ENCODE results near the gene RAD51. TPM values are rescaled to one million over a fixed set of nuclear protein-coding genes. Genes with fewer than 3 reads are reported as not detected.

The RAD51 gene
- total RNA-seq, 1 donor from 2014 or later = 1.1 TPM

- no peaks in the 10 kb centered on the region for H3K9me3 ChIP-seq
- TF ChIP-seq, protein P1, sequence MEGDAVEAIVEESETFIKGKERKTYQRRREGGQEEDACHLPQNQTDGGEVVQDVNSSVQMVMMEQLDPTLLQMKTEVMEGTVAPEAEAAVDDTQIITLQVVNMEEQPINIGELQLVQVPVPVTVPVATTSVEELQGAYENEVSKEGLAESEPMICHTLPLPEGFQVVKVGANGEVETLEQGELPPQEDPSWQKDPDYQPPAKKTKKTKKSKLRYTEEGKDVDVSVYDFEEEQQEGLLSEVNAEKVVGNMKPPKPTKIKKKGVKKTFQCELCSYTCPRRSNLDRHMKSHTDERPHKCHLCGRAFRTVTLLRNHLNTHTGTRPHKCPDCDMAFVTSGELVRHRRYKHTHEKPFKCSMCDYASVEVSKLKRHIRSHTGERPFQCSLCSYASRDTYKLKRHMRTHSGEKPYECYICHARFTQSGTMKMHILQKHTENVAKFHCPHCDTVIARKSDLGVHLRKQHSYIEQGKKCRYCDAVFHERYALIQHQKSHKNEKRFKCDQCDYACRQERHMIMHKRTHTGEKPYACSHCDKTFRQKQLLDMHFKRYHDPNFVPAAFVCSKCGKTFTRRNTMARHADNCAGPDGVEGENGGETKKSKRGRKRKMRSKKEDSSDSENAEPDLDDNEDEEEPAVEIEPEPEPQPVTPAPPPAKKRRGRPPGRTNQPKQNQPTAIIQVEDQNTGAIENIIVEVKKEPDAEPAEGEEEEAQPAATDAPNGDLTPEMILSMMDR (IDR thresholded peaks at IDR 0.05) = no peak
- H3K36me3 ChIP-seq = no peaks in the 10 kb centered on the region
- no peak overlapping the region for H3K4me3 ChIP-seq
- no peak for DNase-seq
- no peaks in the 10 kb centered on the region for H3K4me1 ChIP-seq
- intact Hi-C loops (cut with DNase I) = no loop called here
- H3K27me3 ChIP-seq (ENCODE audit: low read depth) = no peaks in the 10 kb centered on the region
- no peak for ATAC-seq
- no peak overlapping the region for H3K27ac ChIP-seq
Observed at GRCh38 chr15:40706121-40706520, 11.1 kb downstream of the RAD51 start.

- intact Hi-C loops (cut with DNase I) = no loop called here
- no peaks in the 10 kb centered on the region for H3K27me3 ChIP-seq (ENCODE audit: low read depth)
- H3K27ac ChIP-seq = no peak overlapping the region
- H3K36me3 ChIP-seq = no peaks in the 10 kb centered on the region
- no peak overlapping the region for H3K4me3 ChIP-seq
- no peak for DNase-seq
- H3K4me1 ChIP-seq = no peaks in the 10 kb centered on the region
- no peak for ATAC-seq
- TF ChIP-seq, protein P1 (IDR thresholded peaks at IDR 0.05) = no peak
- H3K9me3 ChIP-seq = no peaks in the 10 kb centered on the region
Observed at GRCh38 chr15:40714144-40714543, 19.2 kb downstream of the RAD51 start.

GRCh38 chr15:40716165-40716564, 21.2 kb downstream of the RAD51 start:
- no peak overlapping the region for H3K4me3 ChIP-seq
- intact Hi-C loops (cut with DNase I) = no loop called here
- no peak for ATAC-seq
- H3K27me3 ChIP-seq (ENCODE audit: low read depth) = no peaks in the 10 kb centered on the region
- H3K36me3 ChIP-seq = no peaks in the 10 kb centered on the region
- H3K4me1 ChIP-seq = no peaks in the 10 kb centered on the region
- DNase-seq = no peak
- no peaks in the 10 kb centered on the region for H3K9me3 ChIP-seq
- H3K27ac ChIP-seq = no peak overlapping the region
- TF ChIP-seq, protein P1 (IDR thresholded peaks at IDR 0.05) = no peak

- TF ChIP-seq, protein P1 (IDR thresholded peaks at IDR 0.05) = no peak
- ATAC-seq (no peak), DNase-seq (no peak)
- no peaks in the 10 kb centered on the region for H3K36me3 ChIP-seq
- intact Hi-C loops (cut with DNase I) = no loop called here
- H3K4me1 ChIP-seq = no peaks in the 10 kb centered on the region
- no peaks in the 10 kb centered on the region for H3K9me3 ChIP-seq
- H3K27me3 ChIP-seq (ENCODE audit: low read depth) = no peaks in the 10 kb centered on the region
- no peak overlapping the region for H3K27ac ChIP-seq
- H3K4me3 ChIP-seq = no peak overlapping the region
Observed at GRCh38 chr15:40721701-40722100, 26.7 kb downstream of the RAD51 start.

DNA sequence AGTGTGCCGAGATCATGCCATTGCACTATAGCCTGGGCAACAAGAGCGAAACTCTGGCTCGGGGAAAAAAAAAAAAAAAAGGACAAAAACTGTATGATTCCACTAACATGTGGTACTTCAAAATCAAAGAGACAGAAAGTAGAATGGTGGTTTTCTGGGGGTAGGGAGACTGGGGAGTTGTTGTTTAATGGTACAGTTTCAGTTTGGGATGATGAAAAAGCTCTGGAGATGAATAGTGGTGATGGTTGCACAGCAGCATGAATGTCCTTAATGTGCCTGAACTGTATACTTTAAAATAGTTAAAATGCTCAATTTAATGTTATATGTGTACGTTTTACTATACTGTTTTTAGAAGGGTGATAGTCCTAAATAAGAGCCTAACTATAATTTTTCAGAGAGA, 27.4 kb downstream of the RAD51 start:
- H3K27me3 ChIP-seq (ENCODE audit: low read depth) = no peaks in the 10 kb centered on the region
- no peaks in the 10 kb centered on the region for H3K36me3 ChIP-seq
- no peak overlapping the region for H3K27ac ChIP-seq
- H3K4me1 ChIP-seq = no peaks in the 10 kb centered on the region
- ATAC-seq = no peak
- TF ChIP-seq, protein P1 (IDR thresholded peaks at IDR 0.05) = no peak
- H3K4me3 ChIP-seq = no peak overlapping the region
- DNase-seq = no peak
- H3K9me3 ChIP-seq = no peaks in the 10 kb centered on the region
- intact Hi-C loops (cut with DNase I) = no loop called here

DNA sequence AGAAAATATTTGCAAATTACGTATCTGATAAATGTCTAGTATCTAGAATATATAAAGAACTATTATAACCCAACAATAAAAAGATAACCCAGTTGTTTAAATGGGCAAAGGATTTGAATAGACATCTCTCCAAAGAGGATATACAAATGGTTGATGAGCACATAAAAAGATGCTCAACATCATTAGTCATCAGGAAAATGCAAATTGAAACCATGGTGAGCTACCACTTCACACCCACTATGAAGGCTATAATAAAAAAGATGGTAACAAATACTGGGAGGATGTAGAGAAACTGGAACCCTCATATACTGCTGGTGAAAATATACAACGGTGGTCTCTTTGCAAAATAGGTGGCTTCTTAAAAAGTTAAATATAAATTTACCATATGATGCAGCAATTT, 28.0 kb downstream of the RAD51 start:
- DNase-seq (no peak), ATAC-seq (no peak)
- TF ChIP-seq, protein P1 (IDR thresholded peaks at IDR 0.05) = no peak
- intact Hi-C loops (cut with DNase I) = no loop called here
- Histone ChIP-seq H3K9me3 (no peaks in the 10 kb centered on the region), H3K36me3 (no peaks in the 10 kb centered on the region), H3K4me1 (no peaks in the 10 kb centered on the region), H3K27ac (no peak overlapping the region), H3K4me3 (no peak overlapping the region), H3K27me3 (ENCODE audit: low read depth) (no peaks in the 10 kb centered on the region)

Data from lower lobe of right lung (tissue), 2 donors.